ENCODE data around the gene WASF2.

DNA sequence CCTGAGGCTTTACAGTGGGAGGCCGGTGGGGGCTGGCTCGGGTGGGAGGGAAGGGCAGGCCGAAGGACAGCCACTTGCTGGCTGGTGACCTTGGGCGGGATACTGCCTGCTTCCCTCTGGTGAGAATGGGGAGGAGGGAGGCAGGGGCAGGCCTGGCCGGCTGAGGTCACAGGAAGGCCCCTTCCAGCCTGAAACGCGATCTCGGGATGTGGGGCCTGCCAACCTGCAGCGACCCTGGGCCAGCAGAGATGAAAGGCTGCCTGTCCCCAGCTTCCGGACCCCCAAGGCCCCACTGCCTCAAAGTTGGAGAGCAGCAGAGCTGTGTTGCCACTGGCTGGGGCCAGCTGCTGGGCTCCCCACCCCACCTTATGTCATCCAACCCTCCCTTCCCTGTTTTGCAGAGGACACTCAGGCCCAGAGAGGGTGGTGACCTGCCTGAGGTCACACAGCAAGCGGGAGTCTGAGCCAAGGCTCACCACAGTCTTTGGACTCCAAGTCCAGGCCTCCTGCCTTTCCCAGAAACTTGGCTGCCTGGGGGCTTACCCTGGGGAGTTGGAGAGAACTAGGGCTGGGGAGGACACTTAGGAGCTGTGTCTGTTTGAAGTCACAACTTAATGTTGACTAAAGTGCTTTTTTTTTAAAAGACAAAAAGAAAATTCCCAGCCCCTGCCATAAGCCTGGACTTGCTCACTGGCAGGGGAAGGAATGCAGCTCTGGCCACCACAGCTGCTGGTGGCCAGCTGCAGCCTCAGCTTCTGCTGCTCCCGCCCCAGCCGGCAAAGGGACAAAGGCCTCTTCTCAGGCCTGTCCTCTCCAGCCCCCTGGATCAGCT, 14.8 kb upstream of the WASF2 start:
- TF ChIP-seq EZH2 (IDR thresholded peaks at IDR 0.05) (no peak), POLR2AphosphoS5 (IDR thresholded peaks at IDR 0.05; ENCODE audit: borderline replicate concordance, low read depth, low read length) (no peak)

Data from SK-N-MC (cell line).